ENCODE results near the gene CEMP1.

GRCh38 chr16:2511996-2512734 is 19.0 kb downstream of the CEMP1 start:
- TF ChIP-seq BRCA1 (IDR thresholded peaks at IDR 0.05; ENCODE audit: low read depth, low read length) (no peak), CHD2 (IDR thresholded peaks at IDR 0.05; ENCODE audit: borderline replicate concordance, low read depth, low read length) (no peak)
